ENCODE results near the gene SSRP1.

Gene SSRP1

DNA sequence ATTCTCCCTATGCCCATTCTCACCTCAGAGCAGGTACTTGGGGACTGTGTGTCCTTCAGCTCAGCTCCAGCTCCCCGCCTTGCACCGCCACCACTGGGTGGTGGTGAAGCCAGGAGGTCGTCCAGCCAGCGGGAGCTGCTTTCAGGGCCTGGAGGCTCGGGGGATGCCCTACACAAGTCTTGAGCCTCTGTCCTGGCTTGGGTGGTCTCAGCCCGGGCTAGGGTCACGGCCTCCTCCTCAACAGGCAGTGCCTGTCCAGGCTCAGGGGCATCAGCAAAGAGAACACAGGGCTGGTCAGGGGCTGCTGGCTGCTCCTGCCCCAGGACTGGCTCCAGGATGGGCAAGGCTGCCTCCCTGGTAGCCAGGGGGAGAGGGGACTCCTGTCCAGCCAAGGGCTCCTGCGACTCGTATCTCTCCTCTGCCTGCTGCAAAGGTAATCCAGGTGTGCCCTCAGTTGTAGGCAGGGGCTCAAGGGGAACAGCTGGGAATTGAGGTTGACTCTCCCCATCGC lies 23.1 kb downstream of the SSRP1 start:
- H3K9ac ChIP-seq (ENCODE audit: insufficient read length, low read depth), result peak overlapping the region; percentile 58
- DNase-seq (ENCODE audit: low read depth, low spot score), result no peak
- H3K4me1 ChIP-seq (ENCODE audit: insufficient read depth, insufficient read length), result peaks cover 33% of the 10 kb centered on the region
- H3K27me3 ChIP-seq (ENCODE audit: insufficient read depth, insufficient read length), result no peaks in the 10 kb centered on the region
- H3K36me3 ChIP-seq (ENCODE audit: insufficient read depth, insufficient read length, low read length), result peaks cover 89% of the 10 kb centered on the region
- H3K9me3 ChIP-seq (ENCODE audit: insufficient read depth, low read length), result no peaks in the 10 kb centered on the region
- TF ChIP-seq ZNF274 (IDR thresholded peaks at IDR 0.05; ENCODE audit: low read depth, low read length) (no peak), SUZ12 (IDR thresholded peaks at IDR 0.05; ENCODE audit: extremely low read depth, insufficient read depth, insufficient read length) (no peak), YY1 (IDR thresholded peaks at IDR 0.05; ENCODE audit: insufficient read depth, insufficient read length) (no peak)
- no peak overlapping the region for H3K4me3 ChIP-seq (ENCODE audit: insufficient read length, low read depth)

DNA sequence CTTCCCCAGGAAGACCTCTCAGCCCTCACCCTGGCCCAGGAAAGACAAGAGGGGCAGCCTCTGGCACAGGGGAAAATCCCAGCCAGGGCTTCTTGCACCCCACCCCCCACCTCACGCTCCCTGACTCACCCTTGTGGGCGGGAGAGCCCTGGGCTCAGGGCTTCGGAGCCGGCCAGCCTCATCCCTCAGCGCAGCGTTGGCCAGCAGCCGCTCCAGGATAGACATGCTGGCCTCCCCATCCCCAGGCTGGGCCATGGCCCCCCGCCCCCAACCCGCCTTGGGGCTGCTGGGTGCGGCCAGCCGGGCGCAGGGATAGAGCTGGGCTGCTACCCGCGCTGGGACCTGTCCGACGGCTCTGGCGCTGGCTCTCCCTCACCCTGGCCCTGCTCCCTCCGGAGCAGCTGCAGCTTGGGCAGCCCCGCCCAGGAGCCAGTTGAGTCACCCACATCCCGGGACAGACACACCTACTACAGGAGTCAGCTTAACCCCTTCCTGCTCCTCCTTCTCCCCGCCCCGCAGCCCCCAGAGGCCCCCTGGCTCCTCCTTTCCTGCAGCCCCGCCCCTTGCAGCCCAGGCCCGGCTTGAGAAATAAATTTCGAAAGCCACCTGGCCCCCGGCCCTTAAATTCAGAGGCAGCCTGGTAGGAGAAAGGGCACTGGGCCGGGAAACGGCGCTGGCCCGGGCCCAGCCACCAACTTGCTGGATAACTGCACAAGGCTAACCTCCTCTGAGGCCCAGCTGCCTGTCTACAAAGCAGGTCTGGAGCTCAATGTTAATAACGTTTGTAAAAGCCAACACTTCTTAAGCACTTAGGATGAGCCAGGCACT lies 24.4 kb downstream of the SSRP1 start:
- Histone ChIP-seq H3K27me3 (ENCODE audit: insufficient read depth, insufficient read length) (no peaks in the 10 kb centered on the region), H3K36me3 (ENCODE audit: insufficient read depth, insufficient read length, low read length) (peaks cover 87% of the 10 kb centered on the region), H3K4me1 (ENCODE audit: insufficient read depth, insufficient read length) (peaks cover 38% of the 10 kb centered on the region), H3K9me3 (ENCODE audit: insufficient read depth, low read length) (no peaks in the 10 kb centered on the region), H3K4me3 (ENCODE audit: insufficient read length, low read depth) (peak overlapping the region; percentile 54), H3K9ac (ENCODE audit: insufficient read length, low read depth) (peak overlapping the region; percentile 73)
- DNase-seq (ENCODE audit: low read depth, low spot score), result peak; percentile 91
- no peak for TF ChIP-seq SUZ12 (IDR thresholded peaks at IDR 0.05; ENCODE audit: extremely low read depth, insufficient read depth, insufficient read length)
- TF ChIP-seq ZNF274 (IDR thresholded peaks at IDR 0.05; ENCODE audit: low read depth, low read length), result no peak
- TF ChIP-seq YY1 (IDR thresholded peaks at IDR 0.05; ENCODE audit: insufficient read depth, insufficient read length), result no peak

DNA sequence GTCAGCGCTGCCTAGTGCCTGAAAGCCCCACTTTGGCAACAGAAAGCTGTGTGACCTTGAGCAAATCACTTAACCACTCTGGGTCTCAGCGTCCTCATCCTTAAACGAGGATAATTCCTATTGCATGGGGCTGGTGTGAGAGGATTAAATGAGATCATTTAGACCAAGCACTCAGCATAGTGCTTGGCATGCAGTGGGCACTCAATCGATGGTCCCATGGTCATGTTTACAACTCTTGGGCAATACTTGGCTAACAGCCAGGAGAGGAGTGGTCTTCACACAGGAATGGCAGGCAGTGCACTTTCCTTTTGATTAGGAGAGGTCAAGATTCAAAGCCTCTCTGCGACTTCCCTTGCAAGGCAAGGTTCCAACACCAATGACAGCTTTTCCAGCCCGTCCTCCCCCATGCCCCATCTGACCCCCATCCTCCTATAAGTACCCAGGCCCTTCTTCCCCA lies 25.0 kb downstream of the SSRP1 start:
- TF ChIP-seq YY1 (IDR thresholded peaks at IDR 0.05; ENCODE audit: insufficient read depth, insufficient read length) (no peak), ZNF274 (IDR thresholded peaks at IDR 0.05; ENCODE audit: low read depth, low read length) (no peak), SUZ12 (IDR thresholded peaks at IDR 0.05; ENCODE audit: extremely low read depth, insufficient read depth, insufficient read length) (no peak)
- Histone ChIP-seq H3K9me3 (ENCODE audit: insufficient read depth, low read length) (no peaks in the 10 kb centered on the region), H3K4me1 (ENCODE audit: insufficient read depth, insufficient read length) (peaks cover 38% of the 10 kb centered on the region), H3K27me3 (ENCODE audit: insufficient read depth, insufficient read length) (no peaks in the 10 kb centered on the region), H3K36me3 (ENCODE audit: insufficient read depth, insufficient read length, low read length) (peaks cover 83% of the 10 kb centered on the region), H3K4me3 (ENCODE audit: insufficient read length, low read depth) (peak overlapping the region; percentile 54), H3K9ac (ENCODE audit: insufficient read length, low read depth) (peak overlapping the region; percentile 73)
- no peak for DNase-seq (ENCODE audit: low read depth, low spot score)

DNA sequence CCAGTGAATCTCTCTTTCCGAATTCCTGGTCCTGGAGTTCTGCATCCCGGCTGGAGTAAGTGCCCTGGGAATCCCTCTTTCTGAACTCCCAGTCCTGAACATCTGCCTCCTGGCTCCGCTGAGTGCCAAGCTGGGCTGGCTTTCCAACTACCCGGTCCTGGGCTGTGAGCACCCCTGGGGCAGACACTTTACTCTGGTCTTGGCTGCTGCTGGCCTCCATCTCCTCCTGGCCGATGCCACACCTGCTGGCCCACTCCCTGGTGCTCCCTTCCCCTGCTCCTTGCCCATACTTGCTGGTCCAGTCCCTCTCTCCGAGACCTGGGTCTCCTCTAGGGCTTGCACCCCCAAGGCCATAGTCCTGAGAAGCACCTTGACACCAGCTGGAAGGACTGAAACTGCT lies 25.6 kb downstream of the SSRP1 start:
- TF ChIP-seq ZNF274 (IDR thresholded peaks at IDR 0.05; ENCODE audit: low read depth, low read length) (no peak), SUZ12 (IDR thresholded peaks at IDR 0.05; ENCODE audit: extremely low read depth, insufficient read depth, insufficient read length) (no peak)
- H3K27me3 ChIP-seq (ENCODE audit: insufficient read depth, insufficient read length), result no peaks in the 10 kb centered on the region
- H3K36me3 ChIP-seq (ENCODE audit: insufficient read depth, insufficient read length, low read length), result peaks cover 83% of the 10 kb centered on the region
- peaks cover 37% of the 10 kb centered on the region for H3K4me1 ChIP-seq (ENCODE audit: insufficient read depth, insufficient read length)
- no peak for DNase-seq (ENCODE audit: low read depth, low spot score)
- H3K9me3 ChIP-seq (ENCODE audit: insufficient read depth, low read length), result no peaks in the 10 kb centered on the region
- no peak overlapping the region for H3K4me3 ChIP-seq (ENCODE audit: insufficient read length, low read depth)
- peak overlapping the region; percentile 36 for H3K9ac ChIP-seq (ENCODE audit: insufficient read length, low read depth)

DNA sequence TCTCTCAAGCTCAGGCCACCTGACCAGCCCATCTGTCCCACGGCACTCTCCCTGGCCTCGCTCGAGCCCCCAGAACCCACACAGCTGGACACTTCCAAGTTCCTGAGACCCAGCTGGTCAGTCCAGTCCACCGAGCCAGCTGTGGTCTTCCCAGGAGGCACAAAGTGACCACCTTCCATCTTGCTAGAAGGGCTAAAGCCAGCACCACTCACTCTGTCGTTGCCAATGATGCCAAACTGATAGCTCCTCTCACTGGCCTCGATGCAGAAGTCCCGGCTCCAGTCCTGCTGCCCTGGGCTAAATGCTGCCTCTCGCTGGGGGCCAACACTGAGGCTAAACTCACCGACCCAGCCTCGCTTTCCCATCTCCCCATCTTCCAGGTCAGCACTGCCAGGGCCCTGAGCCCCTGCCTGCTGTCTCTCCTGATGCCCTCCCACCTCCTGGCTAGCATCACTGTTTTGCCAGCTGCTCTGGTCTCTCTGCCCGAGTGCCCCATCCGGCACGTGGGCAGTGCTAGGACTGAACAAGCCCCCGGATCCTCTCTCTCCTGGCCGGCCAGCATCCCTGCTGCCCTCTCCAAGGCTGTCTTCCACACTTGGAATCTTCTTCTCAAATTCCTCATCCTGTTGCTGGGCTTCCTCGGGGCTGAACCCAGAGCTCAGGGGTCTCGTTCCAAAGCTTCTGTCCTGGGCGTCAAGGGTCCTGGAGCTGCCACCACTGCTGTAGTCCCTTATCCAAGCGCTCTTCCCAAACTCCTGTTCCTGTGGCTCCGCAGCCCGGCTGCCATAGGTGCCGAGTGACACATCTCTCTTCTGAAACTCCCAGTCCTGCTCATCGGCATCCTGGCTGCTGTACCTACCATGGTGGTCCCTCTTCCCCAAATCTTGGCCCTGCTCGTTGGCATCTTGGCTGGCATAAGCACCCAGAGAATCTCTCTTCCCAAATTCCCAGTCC lies 26.3 kb downstream of the SSRP1 start:
- no peaks in the 10 kb centered on the region for H3K9me3 ChIP-seq (ENCODE audit: insufficient read depth, low read length)
- TF ChIP-seq YY1 (IDR thresholded peaks at IDR 0.05; ENCODE audit: insufficient read depth, insufficient read length) (no peak), SUZ12 (IDR thresholded peaks at IDR 0.05; ENCODE audit: extremely low read depth, insufficient read depth, insufficient read length) (no peak), ZNF274 (IDR thresholded peaks at IDR 0.05; ENCODE audit: low read depth, low read length) (no peak)
- H3K4me1 ChIP-seq (ENCODE audit: insufficient read depth, insufficient read length), result peaks cover 30% of the 10 kb centered on the region
- H3K4me3 ChIP-seq (ENCODE audit: insufficient read length, low read depth), result no peak overlapping the region
- peak overlapping the region; percentile 36 for H3K9ac ChIP-seq (ENCODE audit: insufficient read length, low read depth)
- peaks cover 80% of the 10 kb centered on the region for H3K36me3 ChIP-seq (ENCODE audit: insufficient read depth, insufficient read length, low read length)
- H3K27me3 ChIP-seq (ENCODE audit: insufficient read depth, insufficient read length), result no peaks in the 10 kb centered on the region
- DNase-seq (ENCODE audit: low read depth, low spot score), result no peak

DNA sequence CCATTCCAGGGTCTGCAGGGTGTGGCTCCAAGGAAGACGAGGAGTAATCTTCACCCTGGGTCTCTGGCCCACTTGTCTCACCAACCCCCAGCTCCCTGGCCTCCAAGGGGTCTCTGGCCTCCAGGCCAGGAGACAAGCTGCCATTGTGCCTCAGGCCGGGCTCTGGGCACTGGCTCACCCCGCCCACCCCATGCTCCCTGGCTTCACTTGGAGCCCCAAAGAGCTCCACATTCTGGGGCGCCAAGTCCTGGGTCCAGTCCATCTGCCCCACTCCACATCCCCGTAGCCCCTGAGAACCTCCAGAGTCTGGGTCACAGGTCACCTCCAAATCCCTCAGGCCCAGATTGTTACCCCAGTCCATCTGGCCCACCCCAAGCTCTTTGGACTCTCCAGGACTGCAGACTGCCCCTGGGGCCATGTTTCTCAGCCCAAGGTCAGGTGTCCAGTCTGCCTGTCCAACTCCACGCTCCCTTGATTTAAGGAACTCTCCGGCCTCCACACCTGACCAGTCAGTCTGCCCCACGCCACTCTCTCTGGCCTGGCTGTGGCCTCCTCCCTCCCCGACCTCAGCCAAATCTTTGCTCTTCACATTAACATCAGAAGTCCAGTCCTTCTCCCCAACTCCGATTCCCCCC lies 27.1 kb downstream of the SSRP1 start:
- Histone ChIP-seq H3K9me3 (ENCODE audit: insufficient read depth, low read length) (no peaks in the 10 kb centered on the region), H3K9ac (ENCODE audit: insufficient read length, low read depth) (no peak overlapping the region), H3K4me3 (ENCODE audit: insufficient read length, low read depth) (no peak overlapping the region), H3K36me3 (ENCODE audit: insufficient read depth, insufficient read length, low read length) (peaks cover 80% of the 10 kb centered on the region), H3K27me3 (ENCODE audit: insufficient read depth, insufficient read length) (no peaks in the 10 kb centered on the region), H3K4me1 (ENCODE audit: insufficient read depth, insufficient read length) (peaks cover 31% of the 10 kb centered on the region)
- DNase-seq (ENCODE audit: low read depth, low spot score), result no peak
- TF ChIP-seq ZNF274 (IDR thresholded peaks at IDR 0.05; ENCODE audit: low read depth, low read length) (no peak), YY1 (IDR thresholded peaks at IDR 0.05; ENCODE audit: insufficient read depth, insufficient read length) (no peak), SUZ12 (IDR thresholded peaks at IDR 0.05; ENCODE audit: extremely low read depth, insufficient read depth, insufficient read length) (no peak)
